Peyer's patch (tissue), 4 donors: ENCODE data around the gene ZNF521. TPM values are rescaled to one million over a fixed set of nuclear protein-coding genes. Genes with fewer than 3 reads are reported as not detected.

ENCODE experiments used
- DNase-seq, 3 donors: peaks; one replicate each; pipeline ENCODE4 v3.0.0-alpha.2; 2017 to 2019
- H3K27ac ChIP-seq, 4 donors: fragments of 200-600 bp; sonication (generic); one replicate each; pipeline ENCODE4 v1.5.1; 2016 to 2019
- H3K27me3 ChIP-seq, 2 donors: fragments of 200-600 bp; sonication (generic); one replicate each; pipeline ENCODE4 v1.5.1; 2019
- H3K36me3 ChIP-seq, 3 donors: fragments of 200-600 bp; sonication (generic); one replicate each; pipeline ENCODE4 v1.5.1; 2016 to 2019
- H3K4me1 ChIP-seq, 4 donors: fragments of 200-600 bp; sonication (generic); one replicate each; pipeline ENCODE4 v1.5.1; 2016 to 2019
- H3K4me3 ChIP-seq, 4 donors: fragments of 200-600 bp; sonication (generic); 1 replicate in 3 of 4; 2 replicates in 1 of 4; pipeline ENCODE4 v1.5.1; 2016 to 2019; ENCODE audit warnings: mild to moderate bottlenecking in 1 of 4
- H3K9me3 ChIP-seq, 4 donors: fragments of 200-600 bp; sonication (generic); one replicate each; pipeline ENCODE4 v1.5.1; 2016 to 2019; ENCODE audit warnings: mild to moderate bottlenecking in 1 of 4
- CTCF ChIP-seq, 6 experiments: fragments of 450-650 bp in 4 of 6; fragments of 200-600 bp in 2 of 6; sonication (generic) in 1 of 6; IDR thresholded peaks; one replicate each; pipeline ENCODE4 v1.5.1; 2017 to 2019; ENCODE audit warnings: antibody characterized with exemption in 6 of 6, mild to moderate bottlenecking in 3 of 6, moderate library complexity in 1 of 6
- POLR2A ChIP-seq, 2 donors: fragments of 450-650 bp; IDR thresholded peaks; one replicate each; pipeline ENCODE4 v1.5.1; 2017; ENCODE audit warnings: antibody characterized with exemption in 2 of 2, mild to moderate bottlenecking in 2 of 2, moderate library complexity in 2 of 2
- total RNA-seq, 4 donors: library from RNA; depleted of rRNA; stranded (reverse); fragments of >200 nt; gene quantifications; one replicate each; pipeline ENCODE4 v1.1.0, GENCODE V29; 2016

Gene ZNF521
- total RNA-seq, 4 donors from 2014 or later, result 4.2 to 25.6 (median 8.6) TPM

- Histone ChIP-seq H3K27ac (peak overlapping the region in 1 of 4 donors; percentile 55), H3K27me3 (no peaks in the 10 kb centered on the region), H3K4me3 (no peak overlapping the region), H3K36me3 (no peaks in the 10 kb centered on the region), H3K4me1 (no peaks in the 10 kb centered on the region), H3K9me3 (no peaks in the 10 kb centered on the region)
- TF ChIP-seq CTCF (IDR thresholded peaks at IDR 0.05) (no peak), POLR2A (IDR thresholded peaks at IDR 0.05) (no peak)
- no peak for DNase-seq
These were observed 122.0 kb downstream of the ZNF521 start for GRCh38 chr18:25229920-25230319.

DNA sequence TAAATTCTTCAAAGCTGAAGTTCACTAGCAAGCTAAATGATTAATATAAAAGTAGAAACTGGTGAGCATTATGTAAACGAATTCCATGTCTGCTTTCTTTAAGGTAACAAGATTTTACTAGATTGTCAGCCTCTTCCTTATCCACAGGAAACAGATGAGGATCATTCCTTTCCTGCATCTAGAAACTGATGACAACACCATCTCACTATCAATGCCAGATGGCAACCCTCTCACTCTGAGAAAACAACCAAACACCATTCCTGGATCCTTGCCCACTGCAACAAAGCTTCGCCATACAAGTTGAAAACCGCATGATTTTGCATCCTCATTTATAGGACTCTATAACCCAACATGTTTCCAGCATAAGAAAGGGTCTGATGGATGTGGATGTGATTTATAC, 122.9 kb downstream of the ZNF521 start:
- Histone ChIP-seq H3K9me3 (no peaks in the 10 kb centered on the region), H3K27ac (peak overlapping the region in 1 of 4 donors; percentile 35), H3K27me3 (no peaks in the 10 kb centered on the region), H3K4me3 (no peak overlapping the region), H3K4me1 (no peaks in the 10 kb centered on the region), H3K36me3 (no peaks in the 10 kb centered on the region)
- TF ChIP-seq CTCF (IDR thresholded peaks at IDR 0.05) (no peak), POLR2A (IDR thresholded peaks at IDR 0.05) (no peak)
- DNase-seq, result no peak

GRCh38 chr18:25228410-25228809, 123.6 kb downstream of the ZNF521 start:
- Histone ChIP-seq H3K9me3 (no peaks in the 10 kb centered on the region), H3K4me3 (no peak overlapping the region), H3K36me3 (no peaks in the 10 kb centered on the region), H3K27ac (peak overlapping the region in 1 of 4 donors; percentile 35), H3K27me3 (no peaks in the 10 kb centered on the region), H3K4me1 (no peaks in the 10 kb centered on the region)
- no peak for TF ChIP-seq POLR2A (IDR thresholded peaks at IDR 0.05)
- no peak for TF ChIP-seq CTCF (IDR thresholded peaks at IDR 0.05)
- DNase-seq, result no peak

- Histone ChIP-seq H3K27ac (no peak overlapping the region), H3K4me1 (no peaks in the 10 kb centered on the region), H3K4me3 (no peak overlapping the region), H3K36me3 (no peaks in the 10 kb centered on the region), H3K9me3 (no peaks in the 10 kb centered on the region), H3K27me3 (no peaks in the 10 kb centered on the region)
- no peak for DNase-seq
- TF ChIP-seq POLR2A (IDR thresholded peaks at IDR 0.05) (no peak), CTCF (IDR thresholded peaks at IDR 0.05) (no peak)
These were observed 126.8 kb downstream of the ZNF521 start for GRCh38 chr18:25225151-25225550.

- Histone ChIP-seq H3K4me1 (no peaks in the 10 kb centered on the region), H3K9me3 (no peaks in the 10 kb centered on the region), H3K36me3 (no peaks in the 10 kb centered on the region), H3K4me3 (no peak overlapping the region), H3K27me3 (no peaks in the 10 kb centered on the region), H3K27ac (no peak overlapping the region)
- TF ChIP-seq CTCF (IDR thresholded peaks at IDR 0.05), result no peak
- no peak for TF ChIP-seq POLR2A (IDR thresholded peaks at IDR 0.05)
- no peak for DNase-seq
These were observed 127.8 kb downstream of the ZNF521 start for GRCh38 chr18:25223899-25224886.
